ENCODE measurements around the gene XPO6.

GRCh38 chr16:28117168-28117565 lies 94.6 kb downstream of the XPO6 start:
- no peak for TF ChIP-seq CTCF (IDR thresholded peaks at IDR 0.05)
- TF ChIP-seq POLR2A (IDR thresholded peaks at IDR 0.05), result no peak

Data from tibial nerve (tissue), 3 donors.